Measurements from ENCODE around the gene CXCL3.
A peak's percentile ranks its signal among the peaks of the same experiment; 100 is the strongest.
"Not testable (repeated sequence)": the region's sequence is repeated elsewhere in the genome, so short reads cannot be mapped to it uniquely, and the experiment has no call there.

The CXCL3 gene

DNA sequence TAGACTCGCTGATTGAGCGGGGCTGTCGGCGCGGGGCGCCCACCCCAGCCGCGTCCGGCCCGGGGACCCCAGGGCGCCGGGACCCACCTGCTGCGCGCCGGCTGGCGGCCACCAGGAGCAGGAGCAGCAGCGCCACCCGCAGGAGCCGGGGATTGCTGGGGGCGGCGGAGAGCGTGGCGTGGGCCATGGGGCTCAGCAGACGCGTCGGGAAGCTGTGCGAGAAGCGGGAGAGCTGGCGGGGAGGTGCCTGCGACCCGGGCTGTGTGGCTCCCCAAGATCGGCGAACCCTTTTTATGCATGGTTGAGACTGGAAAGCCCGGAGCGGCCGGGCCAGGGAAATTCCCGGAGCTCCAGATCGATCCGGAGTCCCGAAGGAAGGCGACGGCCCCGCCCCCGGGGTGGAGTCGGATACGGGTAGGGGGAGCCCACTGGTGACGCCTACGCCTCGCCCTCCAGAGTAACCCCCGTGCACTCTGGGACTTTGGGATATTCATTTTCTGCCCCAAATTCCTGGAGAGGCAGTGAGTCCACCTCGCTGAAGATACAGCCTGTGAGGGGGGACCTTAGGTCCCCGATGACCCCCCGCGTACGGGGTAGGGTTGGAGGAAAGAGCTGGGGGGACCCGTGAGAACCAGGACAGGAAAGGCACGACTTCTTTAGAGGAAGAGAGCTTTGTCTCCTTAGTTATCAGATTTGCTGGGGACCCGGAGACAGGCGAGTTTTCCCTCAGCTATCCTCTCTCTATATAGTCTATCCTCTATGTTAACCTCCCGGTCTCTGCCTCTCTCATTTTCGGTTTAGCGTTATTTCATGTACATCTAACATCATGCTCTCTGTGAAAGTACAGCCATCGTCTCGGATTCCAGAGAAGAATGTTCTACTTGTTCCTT lies at the start of gene CXCL3:
CXCL3 (minus strand) TSS at position 265 of the 890 bp plus-strand sequence; CDS start at position 187, 78 bp downstream.
- peak in 1 of 3 donors; percentile 1 for DNase-seq (ENCODE audit: low read depth in 2 of 3, low spot score in 1 of 3)

GRCh38 chr4:74087481-74087880 lies 49.0 kb upstream of the CXCL3 start:
- DNase-seq (ENCODE audit: low read depth in 2 of 3, low spot score in 1 of 3), result no peak

- DNase-seq (ENCODE audit: low read depth in 2 of 3, low spot score in 1 of 3), result no peak
Measured at GRCh38 chr4:74085669-74086068, 47.2 kb upstream of the CXCL3 start.

- no peak for DNase-seq (ENCODE audit: low read depth in 2 of 3, low spot score in 1 of 3)
Measured at GRCh38 chr4:74084984-74085383, 46.5 kb upstream of the CXCL3 start.

GRCh38 chr4:74083546-74083945 lies 45.1 kb upstream of the CXCL3 start:
- no peak for DNase-seq (ENCODE audit: low read depth in 2 of 3, low spot score in 1 of 3)

GRCh38 chr4:74081035-74081434 lies 42.5 kb upstream of the CXCL3 start:
- DNase-seq (ENCODE audit: low read depth in 2 of 3, low spot score in 1 of 3), result no peak

DNA sequence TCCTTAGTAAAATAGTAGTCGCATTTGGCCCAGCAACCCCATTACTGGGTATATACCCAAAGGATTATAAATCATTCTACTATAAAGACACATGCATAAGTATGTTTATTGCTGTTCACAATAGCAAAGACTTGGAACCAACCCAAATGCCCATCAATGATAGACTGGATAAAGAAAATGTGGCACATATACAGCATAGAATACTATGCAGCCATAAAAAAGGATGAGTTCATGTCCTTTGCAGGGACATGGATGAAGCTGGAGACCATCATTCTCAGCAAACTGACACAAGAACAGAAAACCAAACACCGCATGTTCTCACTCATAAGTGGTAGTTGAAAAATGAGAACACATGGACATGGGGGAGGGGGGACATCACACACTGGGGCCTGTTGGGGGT lies 41.9 kb upstream of the CXCL3 start:
- not testable (repeated sequence) for DNase-seq (ENCODE audit: low read depth in 2 of 3, low spot score in 1 of 3)

DNA sequence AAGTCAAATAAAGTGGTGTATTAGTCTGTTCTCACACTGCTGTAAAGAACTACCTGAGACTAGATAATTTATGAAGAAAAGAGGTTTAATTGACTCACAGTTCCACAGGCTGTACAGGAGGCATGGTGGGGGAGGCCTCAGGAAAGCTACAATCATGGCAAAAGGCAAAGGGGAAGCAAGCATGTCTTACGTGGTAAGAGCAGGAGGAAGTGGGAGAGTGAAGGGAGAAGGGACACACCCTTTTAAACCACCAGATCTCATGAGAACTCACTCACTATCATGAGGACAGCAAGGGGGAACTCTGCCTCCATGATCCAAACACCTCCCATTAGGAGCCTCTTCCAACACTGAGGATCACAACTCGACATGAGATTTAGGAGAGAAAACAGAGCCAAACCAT lies 40.5 kb upstream of the CXCL3 start:
- not testable (repeated sequence) for DNase-seq (ENCODE audit: low read depth in 2 of 3, low spot score in 1 of 3)

GRCh38 chr4:74073358-74073757 lies 34.9 kb upstream of the CXCL3 start:
- no peak for DNase-seq (ENCODE audit: low read depth in 2 of 3, low spot score in 1 of 3)

- DNase-seq (ENCODE audit: low read depth in 2 of 3, low spot score in 1 of 3), result no peak
Measured at GRCh38 chr4:74072739-74073138, 34.2 kb upstream of the CXCL3 start.

- no peak for DNase-seq (ENCODE audit: low read depth in 2 of 3, low spot score in 1 of 3)
Measured at GRCh38 chr4:74067586-74067985, 29.1 kb upstream of the CXCL3 start.

DNA sequence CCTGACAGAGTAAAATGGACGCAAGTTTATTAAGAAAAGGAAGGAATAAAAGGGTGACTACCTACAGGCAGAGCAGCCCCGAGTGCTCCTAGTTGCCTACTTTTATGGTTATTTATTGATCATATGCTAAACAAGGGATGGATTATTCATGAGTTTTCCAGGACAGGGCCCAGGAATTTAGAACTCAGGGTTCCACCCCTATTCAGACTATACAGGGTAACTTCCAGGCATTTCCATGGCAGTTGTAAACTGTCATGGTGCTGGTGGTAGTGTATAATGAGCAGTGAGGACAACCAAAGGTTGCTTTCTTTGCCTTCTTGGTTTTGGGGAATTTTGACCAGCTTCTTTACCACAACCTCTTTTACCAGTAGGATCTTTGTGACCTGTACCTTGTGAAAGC lies 27.7 kb upstream of the CXCL3 start:
- no peak for DNase-seq (ENCODE audit: low read depth in 2 of 3, low spot score in 1 of 3)

GRCh38 chr4:74065115-74065642 lies 26.7 kb upstream of the CXCL3 start:
- DNase-seq (ENCODE audit: low read depth in 2 of 3, low spot score in 1 of 3), result no peak

GRCh38 chr4:74063859-74064258 lies 25.4 kb upstream of the CXCL3 start:
- no peak for DNase-seq (ENCODE audit: low read depth in 2 of 3, low spot score in 1 of 3)

DNA sequence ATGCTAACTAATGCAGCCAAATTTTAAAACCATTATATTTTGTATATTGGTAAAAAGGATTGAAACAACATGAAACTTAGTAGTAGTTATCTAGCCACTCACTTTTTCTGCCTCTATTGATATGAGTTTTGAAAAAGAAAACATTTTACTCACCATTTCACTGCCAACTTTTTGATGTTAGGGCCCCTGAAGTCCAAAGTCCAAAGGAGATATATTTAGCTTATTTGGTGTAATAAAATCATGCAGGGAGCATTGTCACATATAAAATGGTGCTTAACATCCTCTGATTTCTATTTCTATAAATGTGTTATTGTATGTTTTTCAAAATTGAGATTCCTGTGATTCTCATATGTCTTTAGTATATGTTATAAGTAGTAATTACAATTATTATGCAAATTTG lies 24.5 kb upstream of the CXCL3 start:
- no peak for DNase-seq (ENCODE audit: low read depth in 2 of 3, low spot score in 1 of 3)

DNA sequence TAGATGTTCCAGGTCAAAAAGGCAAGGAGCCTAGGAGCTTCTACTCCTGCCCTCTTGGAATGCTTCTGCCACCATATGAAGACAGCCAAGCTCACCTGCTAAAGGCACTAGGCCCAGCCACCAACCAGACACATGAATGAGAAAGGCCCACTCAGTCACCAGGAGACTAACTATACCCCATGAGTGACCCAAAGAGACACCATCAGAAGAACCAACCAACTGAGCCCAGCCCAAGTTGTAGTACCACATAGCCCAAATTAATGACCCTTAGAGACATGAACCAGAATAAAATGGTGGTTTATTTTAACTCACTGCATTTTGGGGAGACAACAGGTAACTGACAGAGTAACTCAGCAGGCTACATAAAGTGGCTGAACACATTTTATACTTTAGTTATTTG lies 22.9 kb upstream of the CXCL3 start:
- DNase-seq (ENCODE audit: low read depth in 2 of 3, low spot score in 1 of 3), result no peak

DNA sequence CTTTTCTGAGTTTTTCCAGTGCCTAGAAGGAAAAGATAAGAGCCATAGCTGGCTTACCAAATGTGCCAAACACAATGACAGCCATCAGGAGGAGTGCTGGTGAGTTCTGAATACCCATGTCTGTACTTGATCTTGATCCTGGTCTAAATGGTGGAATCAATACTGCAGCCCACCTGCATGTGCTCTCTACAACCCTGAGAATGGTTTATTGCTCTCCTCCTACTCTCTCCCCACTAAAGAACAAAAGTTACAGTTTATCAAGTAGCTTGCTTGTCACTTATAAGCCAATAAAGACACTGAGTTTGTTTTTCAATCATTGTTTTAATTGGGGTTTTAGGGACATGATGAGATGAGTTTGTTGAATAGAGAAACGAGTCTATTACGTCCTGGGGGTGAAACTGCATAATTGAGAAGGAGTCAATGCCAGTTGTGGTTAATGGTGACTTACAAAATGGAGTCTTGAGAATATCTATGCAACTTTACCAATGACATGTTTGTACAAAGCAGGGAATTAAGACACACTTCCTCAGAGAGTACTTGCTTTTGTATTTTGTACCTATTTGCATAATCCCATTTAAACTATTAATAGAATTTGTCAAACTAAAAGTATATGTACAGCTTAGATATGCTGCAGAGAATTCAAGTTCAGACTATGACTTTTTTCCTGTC lies 20.8 kb upstream of the CXCL3 start:
- DNase-seq (ENCODE audit: low read depth in 2 of 3, low spot score in 1 of 3), result no peak

DNA sequence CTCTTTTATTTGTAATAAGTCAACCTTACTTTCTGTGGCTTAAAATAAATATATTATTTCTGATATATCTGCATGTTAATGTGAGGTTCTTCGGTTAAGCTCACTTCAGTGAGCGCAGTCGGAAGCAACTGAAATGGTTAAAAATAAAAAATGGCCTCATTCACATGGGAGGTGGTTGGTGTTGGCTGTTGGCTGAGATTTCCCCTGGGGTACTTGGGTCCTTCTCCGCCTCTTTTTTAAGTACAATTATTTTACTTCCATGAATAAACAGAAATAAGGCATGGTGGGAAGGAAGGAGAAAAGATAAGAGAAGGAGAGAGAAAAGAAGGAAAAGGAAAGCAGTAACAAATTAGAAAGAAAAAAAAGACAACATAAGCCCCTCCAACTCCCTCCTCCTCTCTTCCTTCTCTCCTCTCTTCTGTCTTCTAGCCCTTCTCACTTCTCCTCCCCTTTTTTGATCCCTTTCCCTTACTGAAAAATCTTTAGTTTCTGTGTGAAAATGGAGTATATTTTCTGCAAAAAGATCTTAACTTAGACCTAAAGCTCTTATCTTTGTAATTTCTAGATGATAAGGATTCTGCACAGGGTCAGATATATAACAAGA lies 19.7 kb upstream of the CXCL3 start:
- DNase-seq (ENCODE audit: low read depth in 2 of 3, low spot score in 1 of 3), result no peak

DNA sequence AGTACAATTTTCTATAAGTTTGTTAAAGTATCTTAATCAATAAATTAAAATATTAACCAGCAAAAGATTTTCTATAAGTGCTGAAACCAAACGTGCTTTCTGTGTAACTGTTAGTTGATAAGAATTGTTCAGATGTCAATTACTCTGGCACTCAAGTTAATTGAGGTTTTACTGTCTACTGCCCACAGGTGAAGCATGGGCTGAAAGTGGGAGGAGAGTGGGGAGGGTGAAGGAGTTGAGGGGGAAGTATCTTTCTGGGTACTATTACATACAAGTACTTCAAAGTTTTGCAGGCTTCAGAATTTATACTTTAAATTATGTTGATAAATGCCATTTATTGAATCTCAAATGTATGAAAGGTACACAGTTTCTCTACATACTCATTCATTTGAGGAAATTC lies 19.1 kb upstream of the CXCL3 start:
- DNase-seq (ENCODE audit: low read depth in 2 of 3, low spot score in 1 of 3), result no peak

- no peak for DNase-seq (ENCODE audit: low read depth in 2 of 3, low spot score in 1 of 3)
Measured at GRCh38 chr4:74056858-74057562, 18.5 kb upstream of the CXCL3 start.

Data from stimulated activated CD4-positive, alpha-beta T cell treated with anti-CD3 and anti-CD28 coated beads, Interleukin-12 subunit alpha, Interleukin-12 subunit beta, amount 100 ng/mL, for 48 hours (primary cell).